AG08396 (cell line): Measurements from ENCODE around the gene ADAMTS13.

Source experiments
- DNase-seq: peaks from one replicate; pipeline ENCODE4 v3.0.0; 2012; ENCODE audit warnings: low spot score, mixed read lengths

ADAMTS13 gene

GRCh38 chr9:133490865-133491655 is 68.9 kb downstream of the ADAMTS13 start:
- no peak for DNase-seq

GRCh38 chr9:133491656-133491925 is 69.4 kb downstream of the ADAMTS13 start:
- no peak for DNase-seq

GRCh38 chr9:133492061-133493021 is 70.2 kb downstream of the ADAMTS13 start:
- DNase-seq = peak; percentile 55

- no peak for DNase-seq
Observed at GRCh38 chr9:133493428-133493827, 71.3 kb downstream of the ADAMTS13 start.

- DNase-seq = no peak
Observed at GRCh38 chr9:133493845-133494540, 71.8 kb downstream of the ADAMTS13 start.

- DNase-seq = no peak
Observed at GRCh38 chr9:133494636-133495326, 72.6 kb downstream of the ADAMTS13 start.

- no peak for DNase-seq
Observed at GRCh38 chr9:133495327-133496293, 73.4 kb downstream of the ADAMTS13 start.

GRCh38 chr9:133496861-133497842 is 75.0 kb downstream of the ADAMTS13 start:
- no peak for DNase-seq

GRCh38 chr9:133499132-133499891 is 77.1 kb downstream of the ADAMTS13 start:
- no peak for DNase-seq

- no peak for DNase-seq
Observed at GRCh38 chr9:133499892-133500270, 77.7 kb downstream of the ADAMTS13 start.

- DNase-seq = no peak
Observed at GRCh38 chr9:133502112-133502511, 79.9 kb downstream of the ADAMTS13 start.

GRCh38 chr9:133505186-133505830 is 83.1 kb downstream of the ADAMTS13 start:
- DNase-seq = peak; percentile 57

GRCh38 chr9:133505901-133506652 is 83.9 kb downstream of the ADAMTS13 start:
- DNase-seq = peak; percentile 67

- peak; percentile 91 for DNase-seq
Observed at GRCh38 chr9:133506653-133507038, 84.5 kb downstream of the ADAMTS13 start.

GRCh38 chr9:133507246-133507965 is 85.2 kb downstream of the ADAMTS13 start:
- DNase-seq = no peak

- DNase-seq = no peak
Observed at GRCh38 chr9:133508046-133508445, 85.9 kb downstream of the ADAMTS13 start.
